T-helper 9 cell (primary cell): ENCODE measurements around the gene LPP.

Experiments used
- DNase-seq: peaks from one replicate; pipeline ENCODE4 v3.0.0-alpha.2; 2020

LPP gene

DNA sequence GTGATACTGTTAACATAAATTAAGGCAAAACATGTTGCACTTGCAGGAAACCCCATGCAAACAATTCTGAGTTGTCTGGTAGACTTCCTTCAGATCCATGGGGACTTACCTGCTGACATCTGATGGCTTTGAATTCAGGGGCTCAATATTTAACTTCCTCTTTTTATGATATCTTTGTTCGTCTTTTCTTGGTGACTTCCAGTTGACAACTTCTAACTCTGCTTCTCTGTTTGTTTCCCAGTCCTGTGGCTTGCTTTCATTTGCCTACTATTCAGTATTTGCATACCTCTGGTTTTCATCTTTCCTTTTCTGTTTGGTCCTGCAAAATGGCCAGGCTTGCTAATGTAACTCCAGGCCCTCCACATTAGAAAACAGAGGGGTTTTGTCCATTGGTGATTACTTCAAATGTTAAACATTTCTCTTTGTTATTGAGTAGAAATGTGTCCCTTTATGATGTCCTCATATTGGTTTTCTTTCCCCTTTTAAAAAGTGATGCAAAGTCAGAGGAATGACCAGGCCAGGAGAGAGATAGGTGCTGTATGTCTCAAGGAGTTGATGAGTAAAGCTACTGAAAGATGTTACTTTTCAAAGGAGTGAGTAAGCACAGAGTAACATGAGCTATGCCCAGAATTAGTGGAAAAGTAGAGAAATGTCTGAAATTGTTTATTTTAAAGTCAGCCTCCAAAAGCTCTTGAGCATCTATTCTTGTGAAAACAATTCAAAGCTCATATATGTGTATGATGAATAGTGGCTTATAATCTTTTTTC, 335.9 kb downstream of the LPP start:
- DNase-seq, result no peak

DNA sequence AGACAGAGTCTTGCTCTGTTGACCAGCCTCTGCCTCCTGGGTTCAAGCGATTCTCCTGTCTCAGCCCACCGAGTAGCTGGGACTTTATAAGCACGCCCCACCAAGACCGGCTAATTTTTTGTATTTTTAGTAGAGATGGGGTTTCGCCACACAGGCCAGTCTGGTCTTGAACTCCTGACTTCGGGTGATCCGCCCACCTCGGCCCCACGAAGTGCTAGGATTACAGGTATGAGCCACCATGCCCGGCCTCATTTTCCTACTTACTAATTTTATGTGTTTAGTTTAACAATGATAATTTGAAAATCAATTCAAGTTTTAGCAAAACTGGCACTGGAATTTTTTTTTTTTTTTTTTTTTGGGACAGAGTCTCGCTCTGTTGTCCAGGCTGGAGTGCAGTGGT, 336.5 kb downstream of the LPP start:
- no peak for DNase-seq

DNA sequence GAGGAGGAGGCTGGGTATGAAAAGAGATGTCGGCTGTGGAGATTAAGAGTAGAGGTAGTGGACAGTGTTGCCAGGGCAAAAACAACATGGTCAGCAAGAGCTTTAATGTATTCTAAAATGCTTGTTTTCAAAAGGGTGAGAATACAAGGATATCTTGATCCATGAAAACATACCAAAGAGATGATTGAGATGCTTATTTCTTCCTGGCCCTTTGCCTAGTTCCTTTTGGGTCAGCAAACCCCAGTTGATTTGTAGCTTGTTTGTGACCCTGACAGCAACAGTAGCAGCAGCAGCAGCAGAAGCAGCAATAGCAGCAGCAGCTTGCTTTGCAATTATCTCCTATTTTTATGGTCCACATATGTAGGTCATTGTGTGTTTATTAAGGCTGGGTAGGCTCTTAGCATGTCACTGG, 337.3 kb downstream of the LPP start:
- no peak for DNase-seq

DNA sequence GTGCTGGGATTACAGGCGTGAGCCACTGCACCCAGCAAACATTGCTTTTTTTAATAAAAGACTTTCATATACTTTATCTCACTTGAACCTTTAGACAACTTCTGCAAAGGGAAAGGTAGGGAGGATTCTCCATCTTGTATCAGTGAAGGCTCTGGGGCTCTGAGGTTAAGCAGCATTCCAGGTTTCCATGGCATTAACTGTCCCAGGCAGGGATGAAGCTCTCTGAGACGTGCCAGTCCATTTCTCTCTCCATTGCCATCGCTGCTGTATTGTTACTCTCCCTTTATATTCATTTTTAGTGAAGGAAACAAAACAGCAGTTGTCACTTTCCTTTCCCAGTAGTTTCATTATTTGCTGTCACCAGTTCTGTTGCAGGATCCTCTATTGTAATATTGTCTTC, 342.4 kb downstream of the LPP start:
- DNase-seq, result no peak

DNA sequence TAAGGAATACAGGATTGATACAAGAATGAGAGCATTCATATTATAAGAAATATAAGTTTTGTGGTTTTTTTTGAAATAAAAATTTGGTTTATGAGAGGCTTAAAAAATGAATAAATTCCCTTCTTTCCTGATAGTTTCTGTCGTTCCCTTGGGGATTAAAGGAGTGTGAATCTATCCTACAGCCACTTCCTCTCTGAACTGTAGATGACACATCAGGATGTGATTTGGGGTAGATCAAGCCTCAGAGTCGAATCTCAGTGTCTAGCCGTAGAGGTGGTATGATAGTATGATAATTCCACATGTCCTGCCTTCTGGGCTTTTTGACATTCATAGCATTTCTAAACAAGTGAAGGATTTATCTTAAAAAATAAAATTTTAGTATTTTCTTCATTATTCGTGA, 343.1 kb downstream of the LPP start:
- no peak for DNase-seq

DNA sequence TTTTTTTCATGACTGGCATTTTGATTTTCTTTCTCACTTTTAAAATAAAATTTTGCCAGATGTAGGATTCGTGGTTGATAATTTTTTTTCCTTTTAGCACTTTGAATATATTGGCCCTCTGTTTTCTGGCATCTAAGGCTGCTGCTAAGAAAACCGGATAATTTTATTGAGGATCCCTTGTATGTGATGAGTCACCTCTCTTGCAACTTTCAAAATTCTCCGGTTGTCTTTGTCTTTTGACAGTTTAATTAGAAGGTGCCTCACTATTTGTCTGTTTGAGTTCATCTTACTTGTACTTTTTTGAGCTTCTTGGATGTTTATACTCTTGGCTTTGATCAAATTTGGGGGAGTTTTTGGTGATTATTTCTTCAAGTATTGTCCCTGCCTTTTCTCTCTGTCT, 349.7 kb downstream of the LPP start:
- no peak for DNase-seq

DNA sequence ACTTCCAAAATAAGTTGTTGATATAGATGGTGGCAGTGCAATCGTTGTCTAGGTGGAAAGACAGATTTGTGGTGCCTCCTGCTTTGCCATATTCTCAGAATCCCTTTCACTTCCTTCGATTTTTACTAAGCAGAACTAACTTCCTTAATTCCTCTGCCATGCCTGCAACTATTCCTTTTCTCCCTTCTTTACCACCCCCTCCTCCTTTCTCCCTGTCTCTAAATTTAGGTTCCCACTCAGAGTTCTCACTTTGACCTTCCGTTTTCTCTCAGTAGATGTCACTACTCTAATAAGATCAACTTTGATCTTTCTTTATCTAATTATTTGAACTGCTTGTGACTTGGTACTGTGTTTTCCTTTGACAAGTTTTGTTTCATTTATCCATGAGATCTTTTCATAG, 351.2 kb downstream of the LPP start:
- no peak for DNase-seq

DNA sequence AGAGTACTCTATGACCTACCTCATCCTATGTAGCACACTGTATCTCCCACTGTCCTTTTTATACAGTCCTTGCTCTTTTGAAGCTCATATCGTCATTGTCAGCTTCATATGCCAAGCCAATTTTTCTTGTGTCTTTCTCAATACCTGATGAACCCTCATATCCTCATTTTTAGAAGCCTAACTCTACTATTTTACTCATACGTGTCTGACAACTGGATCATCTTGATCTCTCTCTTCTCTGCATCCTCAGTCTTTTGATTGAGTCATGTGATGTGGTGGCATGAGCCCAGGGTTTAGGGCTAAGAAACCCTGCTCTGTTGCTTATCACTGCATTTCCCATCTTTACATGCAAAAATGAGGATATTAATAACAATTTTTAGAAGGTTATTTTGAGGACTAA, 352.0 kb downstream of the LPP start:
- no peak for DNase-seq

DNA sequence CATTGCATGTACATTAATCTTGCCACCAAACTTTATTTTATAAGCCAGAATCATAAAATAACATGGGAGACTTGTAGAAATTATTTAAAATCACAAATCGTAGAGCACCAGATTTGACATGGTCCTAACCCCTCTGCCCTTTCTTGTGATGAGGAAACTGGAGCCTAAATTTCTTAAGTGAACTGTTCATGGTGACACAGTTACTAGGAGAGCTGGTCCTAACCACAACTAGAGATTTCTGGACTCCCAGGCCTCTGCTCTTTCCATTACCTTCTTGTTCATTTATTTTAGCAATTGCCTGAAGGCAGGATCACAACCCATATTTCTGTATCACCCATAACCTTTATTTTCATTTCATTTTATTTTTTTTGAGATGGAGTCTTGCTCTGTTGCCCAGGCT, 352.5 kb downstream of the LPP start:
- DNase-seq, result no peak

DNA sequence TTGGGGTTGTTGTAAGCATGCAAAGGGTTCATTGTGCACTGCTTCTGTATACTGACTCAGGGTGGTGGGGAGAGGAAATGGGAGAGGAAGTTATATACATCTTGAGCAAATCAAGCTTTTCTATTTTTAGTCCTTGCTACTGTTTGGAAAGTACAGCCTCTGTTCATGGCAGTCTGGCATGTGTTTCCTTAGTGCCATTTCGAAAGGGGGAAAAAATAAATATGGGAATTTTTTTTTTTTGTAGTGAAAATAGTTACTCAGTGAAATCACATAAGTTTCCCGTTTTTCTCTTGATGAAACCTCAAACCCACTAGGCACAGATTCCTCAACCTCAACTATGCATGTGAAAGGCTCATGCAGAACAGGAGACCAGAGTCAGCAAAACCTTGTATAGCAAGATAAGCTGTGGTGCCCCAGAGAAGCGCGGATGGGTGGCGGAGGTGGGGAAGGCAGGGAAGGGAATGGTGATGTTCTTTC, 353.3 kb downstream of the LPP start:
- no peak for DNase-seq

DNA sequence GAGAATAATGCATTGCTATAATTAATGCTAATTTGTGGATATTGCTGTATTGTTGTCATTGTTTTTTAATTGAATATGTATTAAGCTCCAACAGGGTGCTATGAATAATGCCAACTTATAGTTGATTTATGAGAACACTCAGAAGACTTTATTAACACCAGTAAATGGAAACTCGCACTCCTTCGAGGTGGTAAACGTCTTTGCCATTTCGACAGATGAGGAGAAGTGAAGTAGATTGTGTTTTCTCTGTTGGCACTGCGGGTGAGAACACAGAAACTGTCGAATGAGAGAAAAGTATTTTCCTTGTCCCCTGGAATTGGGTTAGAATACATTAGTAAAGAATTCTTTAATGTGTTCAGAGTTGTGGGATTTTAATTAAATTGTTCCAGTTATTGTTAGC, 354.5 kb downstream of the LPP start:
- DNase-seq, result no peak

DNA sequence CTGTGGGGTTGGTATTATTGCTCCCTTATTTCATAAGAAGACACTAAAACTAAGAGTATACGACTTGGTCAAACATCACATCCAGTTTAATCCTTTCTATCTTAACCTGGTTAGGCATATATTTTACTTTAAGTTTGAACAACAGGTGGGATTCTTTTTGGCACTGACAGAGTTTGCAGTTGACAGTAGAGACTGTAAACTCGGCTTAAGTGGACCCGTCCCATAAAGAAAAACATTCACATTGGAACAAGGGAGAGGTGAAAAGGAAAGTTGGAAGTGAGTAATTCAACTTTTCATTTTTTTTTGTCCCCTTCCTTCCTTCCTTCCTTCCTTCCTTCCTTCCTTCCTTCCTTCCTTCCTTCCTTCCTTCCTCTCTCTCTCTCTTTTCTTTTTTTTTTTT, 355.4 kb downstream of the LPP start:
- DNase-seq, result no peak

DNA sequence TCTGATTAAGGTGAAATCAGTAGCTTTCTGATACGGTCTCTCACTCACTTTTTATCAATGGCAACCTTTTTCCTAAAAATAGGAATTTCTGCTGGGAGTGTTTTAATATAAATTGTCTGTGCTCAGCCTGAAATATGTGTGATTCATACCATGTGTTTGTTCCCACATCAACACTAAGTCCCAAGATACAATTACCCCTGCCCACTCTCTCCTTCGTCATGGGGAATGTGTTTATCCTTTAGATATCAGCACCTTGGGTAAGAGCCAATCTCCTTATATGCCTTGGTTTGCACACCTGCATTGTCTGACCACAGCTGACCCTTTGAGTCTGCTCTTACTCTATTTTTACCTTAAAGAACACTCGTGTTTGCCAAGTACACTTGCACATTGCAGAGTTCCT, 356.4 kb downstream of the LPP start:
- DNase-seq, result no peak

DNA sequence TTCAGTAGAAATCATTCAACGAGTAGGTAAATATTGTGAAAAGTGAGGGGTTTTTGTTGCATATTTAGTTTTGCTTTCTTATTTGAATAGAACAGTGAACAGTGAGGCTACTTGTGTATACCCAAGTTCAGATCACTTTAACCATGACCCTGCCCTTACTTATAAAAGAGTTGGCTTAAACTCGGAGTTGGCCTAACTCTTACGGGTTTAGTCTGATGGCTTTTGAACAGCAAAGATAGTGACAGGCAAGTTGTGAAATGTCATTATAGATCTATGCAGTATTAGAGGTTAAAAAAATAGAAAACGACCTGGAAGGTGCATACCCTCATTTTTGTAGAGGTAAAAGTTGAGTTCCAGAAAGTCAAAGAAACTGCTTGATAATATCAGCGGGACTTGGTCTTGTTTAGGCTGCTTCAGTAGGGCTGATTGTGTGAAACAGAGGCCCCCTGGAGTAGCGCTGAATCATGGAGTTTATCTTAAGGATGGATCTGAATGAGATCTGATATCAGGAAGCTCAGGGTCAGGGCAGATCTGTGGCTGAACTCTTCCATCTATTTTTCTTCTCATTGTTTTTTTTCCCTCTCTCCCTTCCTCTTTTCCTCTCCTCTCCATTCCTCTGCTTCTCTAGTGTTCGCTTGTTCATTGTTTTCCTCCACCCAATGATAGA, 359.8 kb downstream of the LPP start:
- no peak for DNase-seq

DNA sequence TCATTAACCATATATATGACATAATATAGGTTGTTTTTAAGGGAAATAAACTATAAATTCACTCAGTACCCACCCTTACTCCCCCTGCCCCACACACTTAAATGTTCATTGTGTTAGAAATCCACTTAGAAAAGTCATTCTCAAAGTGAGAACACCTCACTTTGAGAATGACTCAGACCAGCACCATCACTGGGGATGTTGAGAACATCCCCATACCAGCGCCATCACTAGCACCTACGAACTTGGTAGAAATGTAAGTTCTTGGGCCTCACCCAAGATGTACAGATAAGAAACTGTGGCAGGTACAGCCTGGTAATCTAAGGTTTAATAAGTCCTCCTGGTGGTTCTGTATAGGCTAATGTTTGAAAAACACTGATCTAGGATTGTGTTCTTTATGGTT, 362.6 kb downstream of the LPP start:
- DNase-seq, result no peak

DNA sequence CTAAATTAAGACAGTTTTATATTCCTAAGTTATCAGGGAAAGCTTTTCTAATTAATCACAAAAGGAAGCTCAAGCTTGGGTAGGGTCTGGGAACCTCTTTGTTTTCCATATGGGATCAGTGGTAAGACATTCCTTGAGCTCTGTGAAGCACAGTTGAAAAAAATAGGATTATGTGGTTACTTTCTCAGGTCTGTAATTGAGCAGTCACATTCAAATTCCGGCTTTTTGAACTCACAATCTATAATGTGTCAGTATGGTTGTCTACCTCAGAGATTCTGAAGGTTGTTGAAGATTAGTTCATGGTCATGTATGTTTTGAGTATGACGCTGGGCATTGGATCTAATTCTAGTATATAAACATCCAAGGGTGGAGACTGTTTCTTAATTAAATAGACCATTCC, 364.5 kb downstream of the LPP start:
- no peak for DNase-seq

DNA sequence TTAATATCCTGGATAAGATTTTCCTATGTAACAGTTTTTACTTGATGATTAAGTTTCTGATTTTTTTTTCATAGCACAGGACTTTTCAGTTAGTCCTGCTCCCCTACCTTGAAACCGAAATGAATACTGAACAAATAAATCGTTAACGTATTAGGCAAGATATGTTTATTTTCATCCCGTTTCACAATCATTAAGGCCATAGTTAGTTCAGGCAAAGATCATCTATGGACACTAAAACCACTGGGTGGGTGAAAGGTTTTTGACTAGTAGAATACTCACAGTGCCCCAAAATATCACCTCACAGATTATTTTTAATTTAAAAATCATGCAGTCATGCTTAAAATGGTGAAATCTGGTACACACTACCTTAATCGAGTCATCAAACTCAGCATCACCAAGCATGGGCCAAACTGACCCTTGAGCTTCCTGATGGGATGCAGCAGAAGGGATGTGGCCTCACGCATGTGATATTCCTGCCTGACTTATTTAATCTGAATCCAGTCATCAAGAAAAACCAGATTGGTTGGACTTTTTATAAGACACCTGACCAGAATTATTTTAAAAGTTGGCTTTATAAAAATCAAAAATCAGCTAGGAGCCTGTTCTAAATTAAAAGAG, 365.0 kb downstream of the LPP start:
- no peak for DNase-seq

DNA sequence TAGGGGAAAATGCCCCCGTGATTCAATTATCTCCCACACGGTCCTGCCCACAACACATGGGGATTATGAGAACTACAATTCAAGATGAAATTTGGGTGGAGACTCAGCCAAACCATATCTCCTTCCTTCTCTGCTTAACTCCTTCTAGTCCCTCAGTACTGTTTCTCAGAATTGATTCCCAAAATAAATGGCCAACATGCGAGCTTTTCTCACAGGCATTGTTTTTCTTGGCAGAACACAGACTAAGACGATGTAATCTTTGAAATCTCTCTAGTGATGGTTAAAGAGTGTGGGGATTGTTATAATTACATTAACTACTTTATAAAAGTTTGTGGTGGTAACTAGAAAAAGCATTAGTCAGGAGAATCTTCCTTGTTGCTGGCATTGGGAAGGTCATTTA, 366.5 kb downstream of the LPP start:
- DNase-seq, result no peak

DNA sequence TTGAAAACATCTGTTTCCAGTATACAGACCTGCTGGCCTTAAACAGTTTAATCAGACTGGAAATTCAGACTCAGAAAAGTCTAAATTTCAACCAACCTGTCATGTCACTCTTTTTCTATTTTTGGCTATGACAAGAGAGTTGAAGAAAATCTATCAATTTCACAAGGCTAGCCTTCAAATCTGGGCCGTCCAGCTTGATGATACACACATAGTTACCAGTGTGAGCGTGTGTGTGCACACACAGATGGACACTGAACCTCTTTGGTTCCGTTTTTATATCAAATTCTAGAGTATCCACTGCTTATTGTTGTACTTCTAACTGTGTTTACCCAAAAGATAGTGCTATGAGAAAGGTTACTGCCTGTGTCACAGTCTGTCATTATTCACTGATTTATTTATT, 368.2 kb downstream of the LPP start:
- no peak for DNase-seq

DNA sequence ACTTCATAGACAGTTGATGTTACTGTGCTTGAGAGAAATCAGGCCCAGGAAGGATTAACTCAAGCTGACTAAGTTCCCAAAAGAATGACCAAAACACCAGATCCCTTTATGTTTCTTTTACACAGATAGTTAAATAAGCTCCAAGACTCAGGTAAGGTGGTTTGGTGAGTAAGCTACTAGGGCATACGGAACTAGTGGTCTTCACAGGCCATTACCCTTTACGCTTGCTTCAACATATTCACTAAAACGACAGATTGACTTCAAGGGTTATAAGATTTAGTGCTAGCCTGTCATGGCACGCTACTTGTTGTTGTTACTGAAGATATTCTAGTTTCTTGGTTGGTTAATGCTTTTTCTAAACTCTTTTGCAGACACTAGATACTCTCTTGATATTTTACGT, 369.3 kb downstream of the LPP start:
- DNase-seq, result no peak

DNA sequence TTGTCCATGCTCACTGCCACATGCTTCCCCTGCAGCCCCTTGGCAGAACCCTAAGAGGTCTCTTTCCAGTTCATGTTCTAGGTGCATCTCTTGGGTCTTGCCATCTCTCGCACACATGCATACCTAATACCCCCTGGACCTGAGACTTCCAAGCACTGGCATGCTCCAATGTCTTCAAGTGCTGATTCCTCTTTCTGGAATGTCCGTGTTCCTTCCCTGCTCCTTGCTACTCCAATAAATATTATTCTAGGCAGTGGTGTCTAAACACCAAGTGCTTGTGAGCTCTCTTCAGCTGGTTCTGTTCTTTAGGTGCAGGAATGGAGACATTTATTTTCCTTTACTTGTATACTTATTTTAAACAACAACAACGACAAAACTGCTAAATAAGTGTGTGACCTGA, 370.1 kb downstream of the LPP start:
- DNase-seq, result no peak

DNA sequence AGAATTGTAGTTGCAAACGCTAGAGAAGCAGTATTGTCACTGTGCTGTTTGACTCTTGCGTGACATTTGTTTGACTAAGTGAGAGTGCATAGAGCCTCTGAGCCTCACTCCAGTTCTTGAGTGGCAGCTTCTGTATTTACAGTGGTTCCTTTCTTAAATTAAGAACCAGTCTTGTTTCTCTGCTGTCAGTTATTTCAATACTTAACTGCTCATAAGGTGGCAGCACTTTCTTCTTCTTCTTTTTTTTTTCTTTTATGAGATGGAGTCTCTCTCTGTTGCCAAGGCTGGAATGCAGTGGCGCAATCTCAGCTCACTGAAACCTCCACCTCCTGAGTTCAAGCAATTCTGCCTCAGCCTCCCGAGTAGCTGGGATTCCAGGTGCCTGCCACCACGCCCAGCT, 372.1 kb downstream of the LPP start:
- no peak for DNase-seq

DNA sequence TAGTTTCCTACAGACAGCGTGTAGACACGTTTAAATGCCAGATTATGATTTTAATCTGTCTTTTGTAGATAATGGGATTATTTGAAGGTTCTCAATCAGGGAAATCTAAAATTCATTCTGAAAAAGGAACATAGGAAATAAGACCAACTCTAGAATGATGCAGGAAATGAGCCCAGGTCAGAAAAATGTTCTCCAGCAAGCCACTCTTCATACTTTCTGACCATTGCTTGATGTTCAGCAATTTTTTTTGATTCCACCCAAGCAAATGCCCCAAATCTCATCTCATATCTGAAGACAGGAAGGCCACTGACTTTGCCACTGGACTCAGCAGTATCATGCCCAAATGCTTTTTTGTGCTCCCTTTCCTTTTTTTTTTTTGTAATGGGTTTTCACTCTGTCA, 373.4 kb downstream of the LPP start:
- no peak for DNase-seq

DNA sequence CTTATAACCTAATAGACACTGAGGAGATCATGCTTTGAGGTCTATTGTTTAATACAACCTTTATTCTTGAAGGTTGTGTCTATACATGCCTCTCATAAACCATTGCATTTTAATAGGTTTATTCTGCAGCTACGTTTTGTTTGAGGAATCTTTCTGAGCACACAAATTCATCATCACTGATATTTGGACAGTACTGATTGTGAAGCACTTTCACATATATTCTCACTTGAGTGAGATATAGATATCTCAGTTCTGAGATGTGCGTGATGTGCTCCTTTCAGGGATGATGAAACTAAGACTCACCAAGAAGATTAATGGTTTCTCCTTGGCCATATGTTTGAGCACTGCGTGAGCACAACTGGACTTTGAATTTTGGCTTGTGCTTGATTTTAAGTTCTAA, 374.4 kb downstream of the LPP start:
- DNase-seq, result no peak
